ENCODE data around the gene ATRX.

The ATRX gene

DNA sequence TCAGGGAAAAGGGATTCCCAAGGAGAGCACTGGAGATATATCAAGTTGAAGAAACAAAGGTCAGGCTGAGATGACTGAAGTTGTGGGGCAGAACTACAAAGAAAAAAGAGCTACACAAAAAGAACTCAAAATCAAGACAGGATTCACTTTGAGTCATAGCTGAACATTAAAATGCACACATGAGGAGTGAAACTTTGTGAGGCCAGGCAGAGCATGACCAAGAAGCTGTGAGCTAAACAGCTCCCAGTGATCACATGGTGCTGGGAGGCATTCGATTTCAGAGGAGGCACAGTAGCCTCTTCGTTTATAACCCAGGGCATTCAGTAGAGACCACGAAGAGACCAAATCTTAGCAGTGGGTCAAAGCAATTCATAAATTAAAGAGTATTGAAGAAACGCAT, 145.3 kb downstream of the ATRX start:
- Histone ChIP-seq H3K27ac (ENCODE audit: low read depth, low read length, poor library complexity, severe bottlenecking) (no peak overlapping the region), H3K27me3 (ENCODE audit: insufficient read depth, low read length) (no peaks in the 10 kb centered on the region), H3K9ac (ENCODE audit: low read length) (no peak overlapping the region), H3K4me3 (ENCODE audit: low read depth, low read length, poor library complexity, severe bottlenecking) (no peak overlapping the region), H4K20me1 (ENCODE audit: insufficient read depth, low read length) (no peaks in the 10 kb centered on the region), H3K9me3 (ENCODE audit: low read length) (no peaks in the 10 kb centered on the region), H2AFZ (ENCODE audit: low read length) (no peak overlapping the region), H3F3A (ENCODE audit: insufficient read depth, low read length) (no peaks in the 10 kb centered on the region), H3K79me2 (ENCODE audit: insufficient read depth, low read length) (no peaks in the 10 kb centered on the region), H3K4me1 (ENCODE audit: insufficient read depth, low read length, severe bottlenecking) (no peaks in the 10 kb centered on the region), H3K36me3 (ENCODE audit: insufficient read depth, low read length) (peaks cover 56% of the 10 kb centered on the region), H3K4me2 (ENCODE audit: low read length) (no peak overlapping the region), H3K9me2 (ENCODE audit: low read depth, low read length) (no peaks in the 10 kb centered on the region)
- TF ChIP-seq, protein P1, sequence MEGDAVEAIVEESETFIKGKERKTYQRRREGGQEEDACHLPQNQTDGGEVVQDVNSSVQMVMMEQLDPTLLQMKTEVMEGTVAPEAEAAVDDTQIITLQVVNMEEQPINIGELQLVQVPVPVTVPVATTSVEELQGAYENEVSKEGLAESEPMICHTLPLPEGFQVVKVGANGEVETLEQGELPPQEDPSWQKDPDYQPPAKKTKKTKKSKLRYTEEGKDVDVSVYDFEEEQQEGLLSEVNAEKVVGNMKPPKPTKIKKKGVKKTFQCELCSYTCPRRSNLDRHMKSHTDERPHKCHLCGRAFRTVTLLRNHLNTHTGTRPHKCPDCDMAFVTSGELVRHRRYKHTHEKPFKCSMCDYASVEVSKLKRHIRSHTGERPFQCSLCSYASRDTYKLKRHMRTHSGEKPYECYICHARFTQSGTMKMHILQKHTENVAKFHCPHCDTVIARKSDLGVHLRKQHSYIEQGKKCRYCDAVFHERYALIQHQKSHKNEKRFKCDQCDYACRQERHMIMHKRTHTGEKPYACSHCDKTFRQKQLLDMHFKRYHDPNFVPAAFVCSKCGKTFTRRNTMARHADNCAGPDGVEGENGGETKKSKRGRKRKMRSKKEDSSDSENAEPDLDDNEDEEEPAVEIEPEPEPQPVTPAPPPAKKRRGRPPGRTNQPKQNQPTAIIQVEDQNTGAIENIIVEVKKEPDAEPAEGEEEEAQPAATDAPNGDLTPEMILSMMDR (IDR thresholded peaks at IDR 0.05; ENCODE audit: low read length), result no peak
- TF ChIP-seq EZH2 (IDR thresholded peaks at IDR 0.05; ENCODE audit: borderline replicate concordance, low read length), result no peak

DNA sequence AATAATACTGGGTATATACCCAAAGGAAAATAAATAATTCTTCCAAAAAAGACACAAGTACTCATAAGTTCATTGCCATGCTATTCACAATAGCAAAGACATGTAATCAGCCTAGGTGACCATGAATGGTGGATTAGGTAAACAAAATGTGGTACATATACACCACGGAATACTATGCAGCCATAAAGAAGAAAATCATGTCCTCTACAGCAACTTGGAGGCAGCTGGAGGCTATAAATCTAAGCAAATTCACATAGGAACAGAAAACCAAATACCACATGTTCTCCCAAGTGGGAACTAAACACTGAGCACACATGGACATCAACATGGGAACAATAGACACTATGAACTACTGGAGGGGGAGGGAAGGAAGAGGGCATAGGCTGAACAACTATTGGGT, 146.2 kb downstream of the ATRX start:
- Histone ChIP-seq H2AFZ (ENCODE audit: low read length) (no peak overlapping the region), H3K36me3 (ENCODE audit: insufficient read depth, low read length) (peaks cover 52% of the 10 kb centered on the region), H3K27ac (ENCODE audit: low read depth, low read length, poor library complexity, severe bottlenecking) (no peak overlapping the region), H4K20me1 (ENCODE audit: insufficient read depth, low read length) (no peaks in the 10 kb centered on the region), H3K9ac (ENCODE audit: low read length) (no peak overlapping the region), H3F3A (ENCODE audit: insufficient read depth, low read length) (no peaks in the 10 kb centered on the region), H3K27me3 (ENCODE audit: insufficient read depth, low read length) (no peaks in the 10 kb centered on the region), H3K9me3 (ENCODE audit: low read length) (no peaks in the 10 kb centered on the region), H3K4me2 (ENCODE audit: low read length) (no peak overlapping the region), H3K4me3 (ENCODE audit: low read depth, low read length, poor library complexity, severe bottlenecking) (no peak overlapping the region), H3K9me2 (ENCODE audit: low read depth, low read length) (no peaks in the 10 kb centered on the region), H3K79me2 (ENCODE audit: insufficient read depth, low read length) (no peaks in the 10 kb centered on the region), H3K4me1 (ENCODE audit: insufficient read depth, low read length, severe bottlenecking) (no peaks in the 10 kb centered on the region)
- TF ChIP-seq, protein P1 (IDR thresholded peaks at IDR 0.05; ENCODE audit: low read length), result no peak
- no peak for TF ChIP-seq EZH2 (IDR thresholded peaks at IDR 0.05; ENCODE audit: borderline replicate concordance, low read length)

DNA sequence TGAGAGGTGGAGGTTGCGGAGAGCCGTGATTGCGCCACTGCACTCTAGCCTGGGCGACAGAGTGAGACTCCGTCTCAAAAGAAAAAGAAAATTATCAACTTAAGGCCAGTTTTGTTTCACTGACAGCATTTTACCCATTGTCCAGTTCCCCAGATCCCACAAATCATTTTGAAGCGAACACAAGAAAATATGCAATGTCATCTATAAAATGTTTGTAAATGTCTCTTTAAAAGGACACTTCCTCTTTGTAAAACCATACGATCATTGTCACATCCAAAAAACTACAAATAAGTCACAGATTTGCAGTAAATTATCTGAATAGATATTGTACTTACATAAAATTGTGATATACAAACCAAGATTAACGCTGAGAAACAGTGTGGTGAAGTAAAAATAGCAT, 147.6 kb downstream of the ATRX start:
- Histone ChIP-seq H3K36me3 (ENCODE audit: insufficient read depth, low read length) (peaks cover 58% of the 10 kb centered on the region), H3K4me2 (ENCODE audit: low read length) (no peak overlapping the region), H4K20me1 (ENCODE audit: insufficient read depth, low read length) (no peaks in the 10 kb centered on the region), H2AFZ (ENCODE audit: low read length) (no peak overlapping the region), H3K27ac (ENCODE audit: low read depth, low read length, poor library complexity, severe bottlenecking) (no peak overlapping the region), H3K9me2 (ENCODE audit: low read depth, low read length) (no peaks in the 10 kb centered on the region), H3K27me3 (ENCODE audit: insufficient read depth, low read length) (no peaks in the 10 kb centered on the region), H3K9me3 (ENCODE audit: low read length) (no peaks in the 10 kb centered on the region), H3K4me3 (ENCODE audit: low read depth, low read length, poor library complexity, severe bottlenecking) (no peak overlapping the region), H3K9ac (ENCODE audit: low read length) (no peak overlapping the region), H3K4me1 (ENCODE audit: insufficient read depth, low read length, severe bottlenecking) (no peaks in the 10 kb centered on the region), H3K79me2 (ENCODE audit: insufficient read depth, low read length) (no peaks in the 10 kb centered on the region), H3F3A (ENCODE audit: insufficient read depth, low read length) (no peaks in the 10 kb centered on the region)
- TF ChIP-seq EZH2 (IDR thresholded peaks at IDR 0.05; ENCODE audit: borderline replicate concordance, low read length), result no peak
- TF ChIP-seq, protein P1 (IDR thresholded peaks at IDR 0.05; ENCODE audit: low read length), result no peak

Measured in OCI-LY1 (cell line).